Endothelial cell of umbilical vein (primary cell): ENCODE data around the gene HTRA3. TPM values are rescaled to one million over a fixed set of nuclear protein-coding genes. Genes with fewer than 3 reads are reported as not detected.

Source experiments
- BruUV-seq: library from RNA; stranded (reverse); fragments of 400-500 nt; replicated peaks from 2 replicates; lab custom pipeline; 2021; lab: Mats Ljungman, UMichigan
- CTCF ChIA-PET: fragments of 300-600, 350-600 bp; sonication (Branson Sonifier 250); formaldehyde crosslinking; loops from one replicate; lab custom pipeline; 2021; ENCODE audit warnings: antibody characterized with exemption, inconsistent platforms; lab: Charles Lee
- POLR2A ChIA-PET: fragments of 300-600, 350-600 bp; sonication (Branson Sonifier 250); formaldehyde crosslinking; loops from one replicate; lab custom pipeline; 2021; ENCODE audit warnings: antibody characterized with exemption, inconsistent platforms; lab: Charles Lee
- DNase-seq: peaks from one replicate; pipeline ENCODE4 v3.0.0-alpha.2; 2011; ENCODE audit warnings: low read depth, low spot score
- FAIRE-seq: peaks from 2 replicates; lab custom pipeline; 2011; peaks lifted over from hg19 to GRCh38; lab: Jason Lieb, UNC
- H2AFZ ChIP-seq: 2 replicates; pipeline ENCODE4 v1.6.0; 2012; ENCODE audit warnings: low read depth, low read length, control low read depth, inconsistent platforms
- H3K27ac ChIP-seq: 2 replicates; pipeline ENCODE4 v1.5.1; 2011; ENCODE audit warnings: low read depth, mild to moderate bottlenecking, control low read depth, low read length, moderate library complexity; ENCODE audit not compliant: insufficient read depth
- H3K27me3 ChIP-seq, 2 experiments: 2 replicates each; pipeline versions ENCODE4 v1.6.0 to v1.6.1; 2011; ENCODE audit warnings: low read length in 2 of 2, mixed read lengths in 1 of 2; ENCODE audit not compliant: control insufficient read depth in 2 of 2, insufficient read depth in 2 of 2
- H3K36me3 ChIP-seq, 2 experiments: 2 replicates in 1 of 2; 3 replicates in 1 of 2; pipeline ENCODE4 v1.5.1; 2011; ENCODE audit warnings: low read length in 2 of 2, mild to moderate bottlenecking in 1 of 2, moderate library complexity in 1 of 2; ENCODE audit not compliant: control insufficient read depth in 2 of 2, insufficient read depth in 2 of 2; ENCODE audit errors: extremely low read depth in 1 of 2
- H3K4me1 ChIP-seq: 3 replicates; pipeline ENCODE4 v1.5.1; 2011; ENCODE audit warnings: mild to moderate bottlenecking, low read length; ENCODE audit not compliant: control insufficient read depth, insufficient read depth; ENCODE audit errors: extremely low read depth
- H3K4me2 ChIP-seq: 2 replicates; pipeline ENCODE4 v1.6.1; 2011; ENCODE audit warnings: low read length, control low read depth, mixed read lengths; ENCODE audit not compliant: insufficient read depth
- H3K4me3 ChIP-seq, 3 experiments: fragments of 200-600 bp in 1 of 3; sonication (generic), shearing (Covaris generic) in 1 of 3; replicated peaks in 1 of 3; 2 replicates each; pipeline ENCODE4 v1.5.1; 2011 to 2016; ENCODE audit warnings: control low read depth in 3 of 3, low read length in 3 of 3, mild to moderate bottlenecking in 2 of 3, inconsistent platforms in 1 of 3, low read depth in 1 of 3, moderate library complexity in 1 of 3; ENCODE audit not compliant: insufficient read depth in 1 of 3
- H3K79me2 ChIP-seq: 2 replicates; pipeline ENCODE4 v1.6.0; 2012; ENCODE audit warnings: low read length, inconsistent platforms; ENCODE audit not compliant: control insufficient read depth, insufficient read depth
- H3K9ac ChIP-seq: replicated peaks from 2 replicates; pipeline ENCODE3; 2011; ENCODE audit warnings: low read length, control low read depth; ENCODE audit not compliant: insufficient read depth; ENCODE audit errors: extremely low read depth
- H3K9me1 ChIP-seq: replicated peaks from 3 replicates; pipeline ENCODE4 v1.6.0; 2011; ENCODE audit warnings: mild to moderate bottlenecking, low read length; ENCODE audit not compliant: control insufficient read depth, insufficient read depth; ENCODE audit errors: extremely low read depth
- H3K9me3 ChIP-seq: replicated peaks from 2 replicates; pipeline ENCODE4 v1.5.1; 2012; ENCODE audit warnings: low read length, inconsistent platforms; ENCODE audit not compliant: control insufficient read depth, insufficient read depth
- H4K20me1 ChIP-seq: replicated peaks from 2 replicates; pipeline ENCODE3; 2011; ENCODE audit warnings: mild to moderate bottlenecking, low read length; ENCODE audit not compliant: control insufficient read depth, insufficient read depth; ENCODE audit errors: extremely low read depth
- EZH2 ChIP-seq: IDR thresholded peaks from 2 replicates; pipeline ENCODE4 v1.6.1; 2012; ENCODE audit warnings: borderline replicate concordance, low read depth, mild to moderate bottlenecking, moderate library complexity, low read length, inconsistent platforms; ENCODE audit not compliant: severe bottlenecking
- FOS ChIP-seq: IDR thresholded peaks from 2 replicates; pipeline ENCODE4 v1.6.1; 2011; ENCODE audit warnings: mild to moderate bottlenecking, low read length, moderate library complexity, borderline replicate concordance; ENCODE audit not compliant: insufficient read depth
- GATA2 ChIP-seq: IDR thresholded peaks from 2 replicates; pipeline ENCODE4 v1.7.0; 2011; ENCODE audit warnings: low read depth, mild to moderate bottlenecking, moderate library complexity, mixed read lengths, low read length; ENCODE audit not compliant: insufficient read length, insufficient read depth
- JUN ChIP-seq: IDR thresholded peaks from 2 replicates; pipeline ENCODE4 v1.6.1; 2011; ENCODE audit warnings: borderline replicate concordance, low read depth; ENCODE audit not compliant: insufficient read length, insufficient read depth
- MYC ChIP-seq: IDR thresholded peaks from one replicate; pipeline ENCODE4 v1.6.1; 2011; ENCODE audit warnings: mild to moderate bottlenecking, low read depth, low read length
- POLR2A ChIP-seq: IDR thresholded peaks from 2 replicates; pipeline ENCODE4 v1.6.1; 2012; ENCODE audit warnings: low read depth, mild to moderate bottlenecking, control low read depth, low read length
- POLR2AphosphoS5 ChIP-seq: IDR thresholded peaks from 2 replicates; pipeline ENCODE4 v1.6.1; 2012; ENCODE audit warnings: low read depth, mild to moderate bottlenecking, control low read depth, low read length, moderate library complexity; ENCODE audit not compliant: insufficient read depth
- dilution Hi-C: fragments of 300-500 bp; cut with MboI; formaldehyde crosslinking; loops from one replicate; pipeline ENCODE4 v1.15.0; 2019; ENCODE audit warnings: low sequenced_read_pairs; ENCODE audit not compliant: extremely low pct_ligation_motif_present
- intact Hi-C: fragments of 100-400 bp; cut with micrococcal nuclease; formaldehyde crosslinking; loops from one replicate; pipeline ENCODE4 v1.10.0; 2022
- polyA plus RNA-seq, 4 experiments: library from polyadenylated mRNA; depleted of rRNA in 3 of 4; stranded (reverse) in 3 of 4; unstranded in 1 of 4; fragments of >200 nt; gene quantifications; 2 replicates each; pipeline versions ENCODE4 v1.2.1 to v1.2.3, GENCODE V29; 2011 to 2012; ENCODE audit warnings: missing spikeins in 1 of 4
- total RNA-seq: library from RNA; stranded (reverse); gene quantifications from 2 replicates; pipeline ENCODE4 v1.2.3, GENCODE V29; 2021
- TF ChIP-seq, protein P1 (sequence below), 2 donors: IDR thresholded peaks; 1 replicate in 1 of 2; 2 replicates in 1 of 2; pipeline ENCODE4 v1.5.1; 2011; ENCODE audit warnings: low read length in 2 of 2, mild to moderate bottlenecking in 2 of 2, moderate library complexity in 2 of 2, control low read depth in 1 of 2, inconsistent platforms in 1 of 2, low read depth in 1 of 2; ENCODE audit not compliant: insufficient read depth in 1 of 2; ENCODE audit errors: extremely low read depth in 1 of 2
- TF ChIP-seq, protein P2 (sequence below): IDR thresholded peaks from 2 replicates; pipeline ENCODE4 v1.6.1; 2011; ENCODE audit not compliant: insufficient read depth, insufficient read length

Gene HTRA3
- total and polyA plus RNA-seq, 2 donors (not counting 3 experiments of a cell fraction or from before 2014, with no cell fraction given) = 9.0 to 12.0 TPM

DNA sequence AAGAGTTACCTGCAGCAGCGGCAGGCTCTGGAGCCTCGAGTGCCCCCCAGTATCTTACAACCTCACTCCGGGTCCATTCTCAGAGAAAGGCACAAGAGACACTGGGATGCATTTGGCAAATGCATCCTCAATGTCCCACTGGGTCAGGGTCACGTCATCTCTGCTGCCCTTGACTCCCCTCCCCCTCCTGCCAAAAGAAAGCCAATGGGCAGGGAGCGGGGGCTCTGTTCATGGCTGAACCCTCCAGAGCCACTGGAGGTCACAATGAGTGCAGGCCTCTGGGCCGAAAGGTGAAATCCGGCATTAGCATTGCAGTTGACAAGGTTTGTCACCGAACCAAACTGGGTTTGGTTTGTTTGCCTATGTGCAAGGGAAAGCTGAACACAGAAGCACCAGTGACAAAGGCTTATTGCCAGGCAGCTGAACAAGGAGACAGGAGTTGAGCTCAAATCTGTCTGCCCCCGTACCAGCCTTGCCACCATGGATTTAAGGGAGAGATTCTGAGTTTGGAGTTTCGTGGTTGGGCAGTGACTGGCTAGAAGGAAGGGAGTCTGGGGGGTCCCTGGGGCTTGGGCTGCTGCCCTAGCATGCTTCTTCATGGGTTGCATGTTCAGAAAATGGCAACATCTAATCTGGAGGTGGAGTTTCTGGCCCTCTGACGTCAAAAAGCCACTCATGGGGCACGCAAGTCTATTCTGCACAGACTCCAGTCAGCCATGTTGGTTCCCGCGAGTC lies 64.3 kb downstream of the HTRA3 start:
- H3K4me2 ChIP-seq = no peak overlapping the region
- no peaks in the 10 kb centered on the region for H3K9me3 ChIP-seq
- no peaks in the 10 kb centered on the region for H3K9me1 ChIP-seq
- H2AFZ ChIP-seq = no peak overlapping the region
- no peak overlapping the region for H3K9ac ChIP-seq
- H3K4me3 ChIP-seq = no peak overlapping the region
- dilution Hi-C loops (no loop called here), intact Hi-C loops (no loop called here)
- FAIRE-seq (no peak), DNase-seq (no peak)
- POLR2A ChIA-PET = no interaction called here
- CTCF ChIA-PET = interaction anchor here (1.9 kb wide), 1 partner anchor 67 kb away, joined by 4 read pairs; no protein-coding TSS in a partner anchor
- no peak overlapping the region for H3K27ac ChIP-seq
- H3K27me3 ChIP-seq = peaks cover 0 to 6% of the 10 kb centered on the region in 2 experiments
- H3K79me2 ChIP-seq = no peaks in the 10 kb centered on the region
- H3K36me3 ChIP-seq = no peaks in the 10 kb centered on the region
- H4K20me1 ChIP-seq = no peaks in the 10 kb centered on the region
- H3K4me1 ChIP-seq = no peaks in the 10 kb centered on the region
- BruUV-seq = no TSS peak
- TF ChIP-seq GATA2 = no peak
- no peak for TF ChIP-seq FOS
- no peak for TF ChIP-seq POLR2A
- no peak for TF ChIP-seq EZH2

DNA sequence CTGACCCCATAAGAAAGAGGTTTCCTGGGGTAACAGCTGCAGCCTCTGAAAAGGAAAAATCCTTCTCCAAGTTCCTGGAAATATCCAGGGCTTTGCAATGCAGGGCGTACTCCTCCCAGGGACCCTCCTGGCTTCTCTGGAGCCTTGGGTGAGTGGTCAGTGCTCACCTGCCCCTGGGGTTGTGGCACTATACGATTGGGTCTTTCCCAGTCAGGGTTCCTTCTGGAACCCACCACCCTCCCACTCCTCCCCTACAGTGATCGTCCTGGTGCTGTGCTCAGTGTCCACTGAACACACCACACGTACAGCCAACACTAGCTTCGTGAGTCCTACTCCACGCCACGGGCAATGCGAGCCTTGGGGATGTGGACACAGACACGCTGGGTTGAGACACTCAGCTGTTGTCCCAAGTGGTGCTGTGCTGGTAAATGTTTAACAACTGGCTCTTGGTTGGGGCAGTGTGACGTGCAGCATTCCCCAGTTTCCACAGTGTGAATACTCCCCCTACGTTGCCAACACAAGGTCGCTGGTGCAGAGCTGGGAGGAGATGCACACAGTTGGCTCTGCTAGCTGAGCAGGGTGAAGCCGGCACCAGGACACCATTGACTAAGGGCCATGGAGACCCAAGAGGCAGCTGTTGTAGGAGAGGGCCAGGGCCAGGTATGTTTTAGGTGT lies 65.4 kb downstream of the HTRA3 start:
- Histone ChIP-seq H3K9me1 (no peaks in the 10 kb centered on the region), H3K4me2 (no peak overlapping the region), H3K36me3 (no peaks in the 10 kb centered on the region), H2AFZ (no peak overlapping the region), H3K27ac (no peak overlapping the region), H3K4me1 (no peaks in the 10 kb centered on the region), H3K9me3 (no peaks in the 10 kb centered on the region), H3K27me3 (peaks cover 0 to 9% of the 10 kb centered on the region in 2 experiments), H3K9ac (no peak overlapping the region), H3K79me2 (no peaks in the 10 kb centered on the region), H4K20me1 (no peaks in the 10 kb centered on the region), H3K4me3 (no peak overlapping the region)
- no peak for TF ChIP-seq JUN
- TF ChIP-seq MYC = no peak
- no peak for TF ChIP-seq POLR2AphosphoS5
- TF ChIP-seq, protein P1, sequence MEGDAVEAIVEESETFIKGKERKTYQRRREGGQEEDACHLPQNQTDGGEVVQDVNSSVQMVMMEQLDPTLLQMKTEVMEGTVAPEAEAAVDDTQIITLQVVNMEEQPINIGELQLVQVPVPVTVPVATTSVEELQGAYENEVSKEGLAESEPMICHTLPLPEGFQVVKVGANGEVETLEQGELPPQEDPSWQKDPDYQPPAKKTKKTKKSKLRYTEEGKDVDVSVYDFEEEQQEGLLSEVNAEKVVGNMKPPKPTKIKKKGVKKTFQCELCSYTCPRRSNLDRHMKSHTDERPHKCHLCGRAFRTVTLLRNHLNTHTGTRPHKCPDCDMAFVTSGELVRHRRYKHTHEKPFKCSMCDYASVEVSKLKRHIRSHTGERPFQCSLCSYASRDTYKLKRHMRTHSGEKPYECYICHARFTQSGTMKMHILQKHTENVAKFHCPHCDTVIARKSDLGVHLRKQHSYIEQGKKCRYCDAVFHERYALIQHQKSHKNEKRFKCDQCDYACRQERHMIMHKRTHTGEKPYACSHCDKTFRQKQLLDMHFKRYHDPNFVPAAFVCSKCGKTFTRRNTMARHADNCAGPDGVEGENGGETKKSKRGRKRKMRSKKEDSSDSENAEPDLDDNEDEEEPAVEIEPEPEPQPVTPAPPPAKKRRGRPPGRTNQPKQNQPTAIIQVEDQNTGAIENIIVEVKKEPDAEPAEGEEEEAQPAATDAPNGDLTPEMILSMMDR (IDR thresholded peaks at IDR 0.05; ENCODE audit: extremely low read depth in 1 of 2, insufficient read depth in 1 of 2, low read depth in 1 of 2, low read length in 2 of 2) = no peak
- no peak for TF ChIP-seq FOS
- TF ChIP-seq POLR2A = no peak
- no peak for TF ChIP-seq GATA2
- no peak for TF ChIP-seq EZH2
- TF ChIP-seq, protein P2, sequence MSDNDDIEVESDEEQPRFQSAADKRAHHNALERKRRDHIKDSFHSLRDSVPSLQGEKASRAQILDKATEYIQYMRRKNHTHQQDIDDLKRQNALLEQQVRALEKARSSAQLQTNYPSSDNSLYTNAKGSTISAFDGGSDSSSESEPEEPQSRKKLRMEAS = no peak
- FAIRE-seq (no peak), DNase-seq (no peak)
- dilution Hi-C loops (no loop called here), intact Hi-C loops (no loop called here)
- no TSS peak for BruUV-seq
- CTCF ChIA-PET = no interaction called here
- POLR2A ChIA-PET = no interaction called here
